Measurements from ENCODE around the gene PKHD1. TPM values are rescaled to one million over a fixed set of nuclear protein-coding genes. Genes with fewer than 3 reads are reported as not detected.
A peak's percentile ranks its signal among the peaks of the same experiment; 100 is the strongest.

Gene PKHD1
- polyA plus RNA-seq, 4 donors, result under 0.01 to 1.3 TPM; not detected in 2

DNA sequence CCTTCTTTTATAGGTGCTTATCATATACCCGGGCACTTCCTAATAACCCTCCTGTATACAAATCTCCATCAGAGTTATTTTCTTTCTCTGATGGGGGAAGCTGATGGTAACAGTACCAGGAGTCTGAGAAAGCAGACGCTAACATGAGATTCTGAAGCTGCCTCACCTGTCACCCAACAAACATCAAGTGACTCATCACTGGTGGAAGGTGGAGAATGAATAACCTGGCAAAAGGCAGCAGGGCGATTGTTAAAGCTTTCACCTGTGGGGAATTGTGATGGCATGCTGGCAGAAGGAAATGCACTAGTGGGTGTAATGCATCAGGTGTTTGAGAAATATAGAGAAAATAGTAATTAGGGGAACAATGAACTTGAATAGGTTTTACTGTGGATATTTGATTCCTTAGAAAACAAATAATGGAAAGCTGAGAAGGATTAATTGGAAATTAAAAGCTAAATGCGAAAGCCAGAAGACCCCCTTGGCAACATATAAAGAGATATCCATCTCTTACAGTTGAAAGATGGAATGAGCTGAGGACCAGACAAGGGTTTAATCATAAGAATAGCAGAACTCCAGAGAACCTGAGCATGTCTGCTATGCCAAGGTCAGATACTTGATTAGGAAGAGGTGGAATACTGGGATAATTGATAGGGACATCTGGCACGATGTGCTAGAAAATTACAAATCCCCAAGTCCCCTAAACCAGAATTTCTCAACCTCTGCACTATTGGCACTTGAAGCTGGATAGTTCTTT lies 517.1 kb downstream of the PKHD1 start:
- H3K9me3 ChIP-seq (ENCODE audit: control insufficient read depth in 2 of 2, insufficient read depth in 1 of 2, low read depth in 1 of 2, low read length in 1 of 2), result no peaks in the 10 kb centered on the region
- WGBS, 3 donors, result 70 to 77% (median 72%) methylated on average over 5 of the region's 5 CpGs
- no peak for DNase-seq
- no peaks in the 10 kb centered on the region for H3K27me3 ChIP-seq (ENCODE audit: control insufficient read depth in 3 of 3, insufficient read depth in 3 of 3, low read length in 3 of 3)
- no peaks in the 10 kb centered on the region for H3K4me1 ChIP-seq (ENCODE audit: control insufficient read depth in 3 of 3, insufficient read depth in 2 of 3, low read depth in 1 of 3, low read length in 2 of 3)
- no peak for FAIRE-seq
- no peaks in the 10 kb centered on the region for H3K36me3 ChIP-seq (ENCODE audit: control insufficient read depth in 3 of 3, insufficient read depth in 2 of 3, low read depth in 1 of 3, low read length in 3 of 3)
- H3K4me3 ChIP-seq (ENCODE audit: low read depth in 1 of 3, low read length in 3 of 3), result no peak overlapping the region
- H3K27ac ChIP-seq (ENCODE audit: low read depth in 1 of 3, low read length in 2 of 3), result no peak overlapping the region

DNA sequence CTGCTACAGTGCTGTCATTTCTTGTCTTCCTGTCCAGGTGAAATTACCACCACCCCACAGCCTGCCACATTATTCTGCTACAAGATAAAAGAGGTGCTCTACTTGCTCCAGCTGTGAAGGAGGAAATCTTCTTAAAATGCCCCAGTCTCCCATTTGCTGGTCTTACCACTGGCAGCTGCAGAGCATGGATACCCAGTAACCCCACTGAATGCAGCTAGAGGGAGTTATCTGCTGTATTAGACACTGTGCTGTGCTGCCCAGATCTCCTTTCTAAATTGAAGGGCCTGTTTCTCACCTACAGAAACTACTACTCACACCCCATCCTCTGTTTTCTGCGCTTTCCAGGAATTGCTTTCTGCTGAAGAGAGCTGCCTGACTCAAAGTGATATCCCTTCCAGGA lies 517.8 kb downstream of the PKHD1 start:
- DNase-seq (no peak), FAIRE-seq (no peak)
- H3K36me3 ChIP-seq (ENCODE audit: control insufficient read depth in 3 of 3, insufficient read depth in 2 of 3, low read depth in 1 of 3, low read length in 3 of 3), result no peaks in the 10 kb centered on the region
- no peaks in the 10 kb centered on the region for H3K27me3 ChIP-seq (ENCODE audit: control insufficient read depth in 3 of 3, insufficient read depth in 3 of 3, low read length in 3 of 3)
- H3K4me3 ChIP-seq (ENCODE audit: low read depth in 1 of 3, low read length in 3 of 3), result no peak overlapping the region
- 75 to 93% (median 90%) methylated on average over 1 of the region's 1 CpG for WGBS, 3 donors
- H3K4me1 ChIP-seq (ENCODE audit: control insufficient read depth in 3 of 3, insufficient read depth in 2 of 3, low read depth in 1 of 3, low read length in 2 of 3), result no peaks in the 10 kb centered on the region
- no peaks in the 10 kb centered on the region for H3K9me3 ChIP-seq (ENCODE audit: control insufficient read depth in 2 of 2, insufficient read depth in 1 of 2, low read depth in 1 of 2, low read length in 1 of 2)
- no peak overlapping the region for H3K27ac ChIP-seq (ENCODE audit: low read depth in 1 of 3, low read length in 2 of 3)

DNA sequence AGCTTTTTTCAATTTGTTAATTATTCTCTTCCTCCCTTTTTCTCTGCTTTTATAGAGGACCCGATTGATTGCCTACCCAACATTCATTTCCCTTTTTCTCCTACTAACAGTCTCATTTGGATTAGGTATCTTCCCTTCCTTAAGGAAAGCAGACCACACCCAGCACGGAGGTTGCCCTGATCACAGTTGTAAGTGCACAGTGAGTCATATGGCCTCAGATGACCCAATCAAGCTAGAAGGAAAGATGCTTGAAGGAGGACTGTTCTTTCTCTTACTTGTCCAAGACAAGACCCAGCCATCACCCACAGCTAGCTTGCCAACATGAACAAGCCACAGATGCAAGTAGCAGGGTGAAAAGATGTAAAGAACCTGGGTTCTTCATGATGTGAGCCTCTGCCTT lies 518.6 kb downstream of the PKHD1 start:
- no peaks in the 10 kb centered on the region for H3K27me3 ChIP-seq (ENCODE audit: control insufficient read depth in 3 of 3, insufficient read depth in 3 of 3, low read length in 3 of 3)
- H3K9me3 ChIP-seq (ENCODE audit: control insufficient read depth in 2 of 2, insufficient read depth in 1 of 2, low read depth in 1 of 2, low read length in 1 of 2), result no peaks in the 10 kb centered on the region
- H3K4me3 ChIP-seq (ENCODE audit: low read depth in 1 of 3, low read length in 3 of 3), result no peak overlapping the region
- no peak overlapping the region for H3K27ac ChIP-seq (ENCODE audit: low read depth in 1 of 3, low read length in 2 of 3)
- no peaks in the 10 kb centered on the region for H3K4me1 ChIP-seq (ENCODE audit: control insufficient read depth in 3 of 3, insufficient read depth in 2 of 3, low read depth in 1 of 3, low read length in 2 of 3)
- DNase-seq (peak; percentile 4 to 17), FAIRE-seq (no peak)
- H3K36me3 ChIP-seq (ENCODE audit: control insufficient read depth in 3 of 3, insufficient read depth in 2 of 3, low read depth in 1 of 3, low read length in 3 of 3), result no peaks in the 10 kb centered on the region
- WGBS, 3 donors, result 50 to 65% (median 51%) methylated on average over 2 of the region's 2 CpGs

DNA sequence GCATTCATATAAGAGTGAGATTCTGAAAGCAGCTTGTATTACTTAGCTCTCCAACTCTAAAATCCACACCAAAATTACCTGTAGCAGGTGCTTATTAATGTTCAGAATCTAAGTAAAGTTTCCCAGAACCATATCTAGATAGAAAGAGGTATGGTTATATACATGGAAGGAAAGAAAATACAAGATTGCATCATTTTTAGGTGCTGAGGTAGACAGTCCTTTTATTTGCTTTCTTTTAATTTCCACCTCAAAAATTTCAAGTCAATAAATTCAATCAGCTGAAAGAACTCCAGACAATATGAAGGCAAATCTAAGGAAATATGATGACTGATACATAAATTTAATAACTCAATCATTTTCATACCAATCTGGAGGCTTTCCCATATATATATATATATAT lies 521.9 kb downstream of the PKHD1 start:
- no peak overlapping the region for H3K27ac ChIP-seq (ENCODE audit: low read depth in 1 of 3, low read length in 2 of 3)
- DNase-seq, result no peak
- FAIRE-seq, result no peak

More for the DNA sequence above, 521.9 kb downstream of the PKHD1 start:
- no peaks in the 10 kb centered on the region for H3K4me1 ChIP-seq (ENCODE audit: control insufficient read depth in 3 of 3, insufficient read depth in 2 of 3, low read depth in 1 of 3, low read length in 2 of 3)
- H3K36me3 ChIP-seq (ENCODE audit: control insufficient read depth in 3 of 3, insufficient read depth in 2 of 3, low read depth in 1 of 3, low read length in 3 of 3), result no peaks in the 10 kb centered on the region
- no peaks in the 10 kb centered on the region for H3K27me3 ChIP-seq (ENCODE audit: control insufficient read depth in 3 of 3, insufficient read depth in 3 of 3, low read length in 3 of 3)
- H3K9me3 ChIP-seq (ENCODE audit: control insufficient read depth in 2 of 2, insufficient read depth in 1 of 2, low read depth in 1 of 2, low read length in 1 of 2), result no peaks in the 10 kb centered on the region
- H3K4me3 ChIP-seq (ENCODE audit: low read depth in 1 of 3, low read length in 3 of 3), result no peak overlapping the region

Other genes with a start within 250 kb of the PKHD1 start
- under 1 TPM in 2 of 4 donors, not detected in 2; 0.03 to 0.19 TPM for gene IL17A, start 98.8 kb upstream of the PKHD1 start, polyA plus RNA-seq
- 1 to 10 TPM in 1 of 4 donors, not detected in 3; 1.2 TPM for gene IL17F, start 156.9 kb upstream of the PKHD1 start, polyA plus RNA-seq
- 10 to 100 TPM in 3 of 4 donors, 1 to 10 TPM in 1; 9.4 to 58.0 (median 29.0) TPM for gene MCM3, start 197.1 kb upstream of the PKHD1 start, polyA plus RNA-seq